ENCODE measurements around the gene AHSP.
"Not testable (repeated sequence)": the region's sequence is repeated elsewhere in the genome, so short reads cannot be mapped to it uniquely, and the experiment has no call there.

The AHSP gene

DNA sequence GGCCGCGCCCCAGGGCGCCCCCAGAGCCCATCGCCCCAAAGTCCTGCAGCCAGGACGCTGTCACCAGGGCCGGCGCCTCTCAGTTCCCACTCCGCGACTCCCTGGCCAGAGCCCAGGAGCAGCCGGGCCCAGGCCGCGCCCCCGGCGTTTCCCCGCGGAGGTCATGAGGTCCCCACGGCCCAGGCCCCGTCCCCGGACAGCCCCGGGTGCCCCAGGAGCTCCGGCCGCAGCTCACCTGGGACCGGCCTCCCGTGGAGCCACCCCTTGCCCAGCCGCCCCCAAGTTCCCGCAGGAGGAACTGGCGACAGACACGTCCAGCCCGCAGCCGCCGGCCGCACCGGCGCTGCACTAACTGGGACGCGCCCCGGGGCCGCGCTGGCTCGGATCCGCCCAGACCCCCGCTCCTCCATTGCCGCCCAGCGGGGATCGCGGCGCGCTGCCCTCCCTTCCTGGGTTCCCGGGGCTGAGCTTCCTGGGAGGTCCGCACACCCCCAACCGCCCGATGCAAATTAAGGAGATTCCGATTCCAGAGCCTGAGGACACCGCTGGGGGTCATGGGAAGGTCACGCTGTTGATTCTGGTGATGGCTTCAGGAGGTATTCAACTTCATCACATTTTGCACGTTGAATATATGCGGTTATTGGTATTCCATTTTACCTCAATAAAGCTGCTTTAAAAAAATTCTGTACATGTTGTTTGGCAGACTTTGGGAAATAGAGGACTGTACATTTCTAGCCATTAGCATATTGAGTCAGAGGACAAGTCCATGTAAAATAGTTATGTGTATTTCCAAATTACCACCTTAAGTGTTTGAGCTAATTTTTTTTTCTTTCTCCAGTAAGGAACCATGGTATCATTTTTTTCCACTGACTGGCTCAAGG lies 9.9 kb downstream of the AHSP start:
- TF ChIP-seq, protein P1, sequence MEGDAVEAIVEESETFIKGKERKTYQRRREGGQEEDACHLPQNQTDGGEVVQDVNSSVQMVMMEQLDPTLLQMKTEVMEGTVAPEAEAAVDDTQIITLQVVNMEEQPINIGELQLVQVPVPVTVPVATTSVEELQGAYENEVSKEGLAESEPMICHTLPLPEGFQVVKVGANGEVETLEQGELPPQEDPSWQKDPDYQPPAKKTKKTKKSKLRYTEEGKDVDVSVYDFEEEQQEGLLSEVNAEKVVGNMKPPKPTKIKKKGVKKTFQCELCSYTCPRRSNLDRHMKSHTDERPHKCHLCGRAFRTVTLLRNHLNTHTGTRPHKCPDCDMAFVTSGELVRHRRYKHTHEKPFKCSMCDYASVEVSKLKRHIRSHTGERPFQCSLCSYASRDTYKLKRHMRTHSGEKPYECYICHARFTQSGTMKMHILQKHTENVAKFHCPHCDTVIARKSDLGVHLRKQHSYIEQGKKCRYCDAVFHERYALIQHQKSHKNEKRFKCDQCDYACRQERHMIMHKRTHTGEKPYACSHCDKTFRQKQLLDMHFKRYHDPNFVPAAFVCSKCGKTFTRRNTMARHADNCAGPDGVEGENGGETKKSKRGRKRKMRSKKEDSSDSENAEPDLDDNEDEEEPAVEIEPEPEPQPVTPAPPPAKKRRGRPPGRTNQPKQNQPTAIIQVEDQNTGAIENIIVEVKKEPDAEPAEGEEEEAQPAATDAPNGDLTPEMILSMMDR (IDR thresholded peaks at IDR 0.05; ENCODE audit: low read length, missing control alignments), result no peak
- H3K4me3 ChIP-seq (replicated peaks; ENCODE audit: low read depth, low read length), result peak overlapping the region; percentile 7
- no peak for DNase-seq (ENCODE audit: low read depth)

DNA sequence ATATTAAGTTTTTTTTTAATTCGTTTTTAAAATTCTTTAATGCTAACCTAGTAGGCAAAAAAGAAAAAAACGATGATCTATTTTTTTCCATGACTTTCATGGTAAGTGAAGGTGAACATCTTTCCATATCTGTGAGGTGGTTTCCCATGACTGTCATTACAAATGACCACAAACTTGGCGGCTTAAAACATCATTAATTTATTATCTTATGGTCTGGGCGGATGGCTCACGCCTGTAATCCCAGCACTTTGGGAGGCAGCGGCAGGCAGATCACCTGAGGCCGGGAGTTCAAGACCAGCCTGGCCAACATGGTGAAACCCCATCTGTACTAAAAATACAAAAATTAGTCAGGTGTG lies 10.5 kb downstream of the AHSP start:
- not testable (repeated sequence) for DNase-seq (ENCODE audit: low read depth); H3K4me3 ChIP-seq (replicated peaks; ENCODE audit: low read depth, low read length)

DNA sequence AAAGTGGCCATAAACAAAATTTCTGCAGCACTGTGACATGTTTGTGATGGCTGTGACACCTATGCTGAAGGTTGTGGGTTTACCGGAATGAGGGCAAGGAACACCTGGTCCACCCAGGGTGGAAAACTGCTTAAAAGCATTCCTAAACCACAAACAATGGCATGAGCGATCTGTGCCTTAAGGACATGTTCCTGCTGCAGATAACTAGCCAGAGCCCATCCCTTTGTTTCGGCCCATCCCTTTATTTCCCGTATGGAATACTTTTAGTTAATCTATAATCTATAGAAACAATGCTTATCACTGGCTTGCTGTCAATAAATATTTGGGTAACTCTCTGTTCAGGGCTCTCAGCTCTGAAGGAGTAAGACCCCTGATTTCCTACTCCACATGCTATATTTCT lies 12.1 kb downstream of the AHSP start:
- H3K4me3 ChIP-seq (replicated peaks; ENCODE audit: low read depth, low read length); DNase-seq (ENCODE audit: low read depth): not testable (repeated sequence)

DNA sequence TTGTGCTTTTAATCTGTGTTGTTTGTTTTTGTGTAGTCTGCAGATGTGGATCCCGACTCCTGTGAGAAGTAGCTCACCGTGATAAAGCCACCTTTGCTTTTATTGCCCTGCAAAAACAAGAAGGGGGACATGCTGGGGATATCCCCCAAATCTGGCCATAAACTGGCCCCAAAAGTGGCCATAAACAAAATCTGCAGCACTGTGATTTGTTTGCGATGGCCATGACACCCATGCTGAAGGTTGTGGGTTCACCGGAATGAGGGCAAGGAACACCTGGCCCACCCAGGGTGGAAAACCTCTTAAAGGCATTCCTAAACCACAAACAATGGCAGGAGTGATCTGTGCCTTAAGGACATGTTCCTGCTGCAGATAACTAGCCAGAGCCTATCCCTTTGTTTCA lies 15.1 kb downstream of the AHSP start:
- no peak for DNase-seq (ENCODE audit: low read depth)
- TF ChIP-seq, protein P1 (IDR thresholded peaks at IDR 0.05; ENCODE audit: low read length, missing control alignments), result no peak
- H3K4me3 ChIP-seq (replicated peaks; ENCODE audit: low read depth, low read length), result no peak overlapping the region

DNA sequence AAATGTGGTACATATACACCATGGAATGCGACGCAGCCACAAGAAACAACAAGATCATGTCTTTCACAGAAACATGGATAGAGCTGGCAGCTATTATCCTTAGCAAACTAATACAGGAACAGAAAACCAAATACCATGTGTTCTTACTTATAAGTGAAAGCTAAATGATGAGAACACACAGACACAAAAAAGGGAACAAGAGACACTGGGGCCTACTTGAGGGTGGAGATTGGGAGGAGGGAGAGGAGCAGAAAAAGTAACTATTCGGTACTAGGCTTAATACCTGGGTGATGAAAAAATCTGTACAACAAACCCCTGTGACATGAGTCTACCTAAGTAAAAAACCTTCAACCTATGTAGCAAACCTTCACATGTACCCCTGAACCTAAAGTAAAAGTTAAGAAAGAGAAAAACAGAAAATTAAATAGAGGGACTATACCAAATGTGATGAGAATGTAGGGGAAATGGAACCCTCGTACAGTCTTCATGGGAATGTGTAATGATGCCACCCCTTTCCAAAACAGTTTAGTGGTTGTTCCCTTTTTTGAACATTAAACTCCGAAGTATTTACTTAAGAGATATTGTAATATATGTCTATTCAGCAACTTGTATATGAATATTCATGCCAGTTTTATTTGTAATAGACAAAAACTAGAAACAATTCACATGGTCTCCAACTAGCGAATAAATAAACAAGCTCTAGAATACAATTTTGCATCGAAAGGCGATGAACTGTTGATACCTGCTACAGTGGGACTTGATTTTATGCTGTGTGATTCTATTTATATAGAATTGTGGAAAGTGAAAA lies 33.9 kb downstream of the AHSP start:
- H3K4me3 ChIP-seq (replicated peaks; ENCODE audit: low read depth, low read length), result no peak overlapping the region
- TF ChIP-seq, protein P1 (IDR thresholded peaks at IDR 0.05; ENCODE audit: low read length, missing control alignments), result no peak
- no peak for DNase-seq (ENCODE audit: low read depth)

DNA sequence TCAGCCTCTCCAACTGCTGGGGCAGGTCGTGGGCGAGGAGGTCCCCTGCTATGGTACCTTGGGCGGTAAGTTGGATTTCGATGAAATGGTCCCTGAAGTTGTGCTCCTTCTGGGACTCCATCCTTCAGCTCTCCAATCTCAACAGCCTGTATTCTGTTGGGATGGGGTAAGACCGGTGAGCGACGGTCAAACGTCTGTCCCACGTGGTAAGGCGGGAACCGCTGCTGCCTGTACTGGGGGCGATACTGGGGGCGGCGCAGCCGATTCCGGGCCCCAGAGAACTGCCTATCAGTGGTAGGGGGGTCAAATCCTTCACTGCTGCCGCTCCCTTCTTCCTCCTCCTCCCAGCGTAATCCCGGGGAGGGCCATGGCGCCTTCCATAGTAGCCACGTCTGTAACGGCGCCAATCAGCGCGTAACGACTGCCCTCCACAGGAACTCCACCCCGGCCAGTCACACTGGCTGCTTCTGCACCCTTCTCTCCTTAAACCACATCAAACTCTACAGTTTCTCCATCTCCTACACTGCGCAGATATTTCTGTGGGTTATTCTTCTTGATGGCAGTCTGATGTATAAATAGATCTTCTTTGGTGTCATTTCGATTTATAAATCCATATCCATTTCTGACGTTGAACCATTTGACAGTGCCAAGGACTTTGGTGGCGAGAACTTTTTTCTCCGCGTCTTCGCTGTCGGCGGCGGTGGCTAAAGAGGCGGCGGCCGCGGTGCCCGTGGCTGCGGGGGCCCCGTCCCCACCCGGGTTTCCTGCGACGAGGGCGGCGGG lies 41.1 kb downstream of the AHSP start:
- H3K4me3 ChIP-seq (replicated peaks; ENCODE audit: low read depth, low read length), result no peak overlapping the region
- TF ChIP-seq, protein P1 (IDR thresholded peaks at IDR 0.05; ENCODE audit: low read length, missing control alignments), result no peak
- DNase-seq (ENCODE audit: low read depth), result peak; percentile 3

DNA sequence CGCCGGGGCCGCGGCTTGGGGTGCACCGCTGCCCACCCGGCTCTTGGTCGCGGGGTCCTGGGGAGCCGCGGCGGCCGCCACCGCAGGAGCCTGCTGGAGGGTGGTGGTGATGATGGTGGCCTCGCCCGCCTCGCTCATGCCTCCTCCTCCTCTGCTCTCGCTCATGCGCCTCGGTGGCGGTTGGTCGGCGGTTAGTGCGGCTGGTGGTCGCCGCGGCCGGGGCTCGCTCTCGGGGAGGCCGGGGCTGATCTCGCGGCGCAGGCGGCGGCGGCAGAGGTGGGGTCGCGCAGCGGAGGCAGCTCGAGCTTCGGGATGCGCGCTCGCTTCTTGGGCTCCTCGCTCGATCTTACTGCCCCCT lies 41.6 kb downstream of the AHSP start:
- no peak overlapping the region for H3K4me3 ChIP-seq (replicated peaks; ENCODE audit: low read depth, low read length)
- TF ChIP-seq, protein P1 (IDR thresholded peaks at IDR 0.05; ENCODE audit: low read length, missing control alignments), result no peak
- no peak for DNase-seq (ENCODE audit: low read depth)
